MM.1S (cell line): ENCODE results near the gene BTBD9.

Experiments used
- DNase-seq: peaks from one replicate; pipeline ENCODE4 v3.0.0-alpha.2; 2015
- H2AFZ ChIP-seq: fragments of 300-600 bp; sonication (generic); 2 replicates; pipeline ENCODE4 v1.6.0; 2016; ENCODE audit warnings: antibody characterized with exemption, low read length
- H3F3A ChIP-seq: fragments of 300-600 bp; sonication (generic); 2 replicates; pipeline ENCODE4 v1.6.1; 2016; ENCODE audit warnings: mild to moderate bottlenecking, antibody characterized with exemption, low read length, moderate library complexity, mixed read lengths; ENCODE audit not compliant: insufficient read depth
- H3K27ac ChIP-seq: fragments of 300-600 bp; sonication (generic); 2 replicates; pipeline ENCODE4 v1.5.1; 2016; ENCODE audit warnings: mild to moderate bottlenecking, low read length
- H3K27me3 ChIP-seq: fragments of 300-600 bp; sonication (generic); replicated peaks from 2 replicates; pipeline ENCODE4 v1.6.0; 2016; ENCODE audit warnings: low read length; ENCODE audit not compliant: insufficient read depth
- H3K36me3 ChIP-seq: fragments of 300-600 bp; sonication (generic); replicated peaks from 2 replicates; pipeline ENCODE4 v1.6.1; 2016; ENCODE audit warnings: mild to moderate bottlenecking, low read length, mixed read lengths; ENCODE audit not compliant: insufficient read depth
- H3K4me1 ChIP-seq: fragments of 300-600 bp; sonication (generic); 2 replicates; pipeline ENCODE4 v1.6.1; 2016; ENCODE audit warnings: low read length, mixed read lengths
- H3K4me2 ChIP-seq: fragments of 300-600 bp; sonication (generic); 2 replicates; pipeline ENCODE4 v1.6.0; 2016; ENCODE audit warnings: low read depth, low read length
- H3K4me3 ChIP-seq: fragments of 300-600 bp; sonication (generic); 2 replicates; pipeline ENCODE4 v1.5.1; 2016; ENCODE audit warnings: low read length, mixed read lengths
- H3K79me2 ChIP-seq: fragments of 300-600 bp; sonication (generic); 2 replicates; pipeline ENCODE4 v1.6.1; 2016; ENCODE audit warnings: mixed run types, low read length, mixed read lengths
- H3K9ac ChIP-seq: fragments of 300-600 bp; sonication (generic); 2 replicates; pipeline ENCODE4 v1.6.1; 2016; ENCODE audit warnings: low read length, mixed read lengths
- H3K9me2 ChIP-seq: fragments of 300-600 bp; sonication (generic); replicated peaks from 2 replicates; pipeline ENCODE4 v1.6.1; 2016; ENCODE audit warnings: mild to moderate bottlenecking, low read length, mixed read lengths; ENCODE audit not compliant: insufficient read depth
- H3K9me3 ChIP-seq: fragments of 300-600 bp; sonication (generic); replicated peaks from 2 replicates; pipeline ENCODE4 v1.6.1; 2016; ENCODE audit warnings: mild to moderate bottlenecking, low read length, mixed read lengths; ENCODE audit not compliant: insufficient read depth
- H4K20me1 ChIP-seq: fragments of 300-600 bp; sonication (generic); 2 replicates; pipeline ENCODE4 v1.6.1; 2016; ENCODE audit warnings: mild to moderate bottlenecking, low read length, moderate library complexity, mixed read lengths; ENCODE audit not compliant: insufficient read depth
- CTCF ChIP-seq: fragments of 300-600 bp; sonication (generic); IDR thresholded peaks from 2 replicates; pipeline ENCODE4 v1.5.1; 2016; ENCODE audit warnings: antibody characterized with exemption, low read length, mixed read lengths
- EZH2 ChIP-seq: fragments of 300-600 bp; sonication (generic); optimal IDR thresholded peaks from 2 replicates; pipeline ENCODE3; 2017; ENCODE audit warnings: low read depth, mild to moderate bottlenecking, antibody characterized with exemption, low read length, mixed read lengths
- EZH2phosphoT487 ChIP-seq: fragments of 300-600 bp; sonication (generic); IDR thresholded peaks from 2 replicates; pipeline ENCODE4 v1.6.1; 2018; ENCODE audit warnings: antibody characterized with exemption, low read length

Gene BTBD9

DNA sequence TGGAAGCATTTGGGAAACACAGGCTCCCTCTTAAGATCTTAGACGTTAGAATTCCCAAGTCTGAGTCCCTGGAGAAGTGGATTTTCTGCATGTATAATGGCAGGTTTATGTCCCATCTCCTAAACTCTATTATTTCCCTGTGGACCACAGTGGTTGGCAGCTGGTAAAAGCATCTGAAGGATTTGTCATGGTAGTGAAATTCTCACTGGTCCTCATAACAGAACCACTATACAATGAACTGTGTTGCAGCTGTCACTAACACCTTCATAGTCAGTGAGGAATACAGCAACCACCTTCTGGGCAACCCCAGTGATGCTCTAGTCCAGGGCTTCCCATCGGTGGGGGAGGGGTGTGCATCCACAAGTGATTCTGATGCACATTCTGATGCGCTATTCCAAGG is 423.3 kb downstream of the BTBD9 start:
- Histone ChIP-seq H3K4me3 (no peak overlapping the region), H3K4me1 (no peaks in the 10 kb centered on the region), H3K4me2 (no peak overlapping the region), H2AFZ (no peak overlapping the region), H3F3A (no peaks in the 10 kb centered on the region), H3K36me3 (no peaks in the 10 kb centered on the region), H3K9me3 (no peaks in the 10 kb centered on the region), H3K9me2 (no peaks in the 10 kb centered on the region), H3K9ac (no peak overlapping the region), H4K20me1 (no peaks in the 10 kb centered on the region), H3K27ac (no peak overlapping the region), H3K27me3 (no peaks in the 10 kb centered on the region), H3K79me2 (no peaks in the 10 kb centered on the region)
- no peak for TF ChIP-seq CTCF
- no peak for TF ChIP-seq EZH2
- no peak for TF ChIP-seq EZH2phosphoT487
- no peak for DNase-seq

GRCh38 chr6:38215651-38216311 is 423.9 kb downstream of the BTBD9 start:
- Histone ChIP-seq H3K79me2 (no peaks in the 10 kb centered on the region), H3K4me3 (no peak overlapping the region), H3K9me2 (no peaks in the 10 kb centered on the region), H3K9ac (no peak overlapping the region), H3K4me1 (no peaks in the 10 kb centered on the region), H3K27me3 (no peaks in the 10 kb centered on the region), H3F3A (no peaks in the 10 kb centered on the region), H3K27ac (no peak overlapping the region), H3K4me2 (no peak overlapping the region), H3K36me3 (no peaks in the 10 kb centered on the region), H3K9me3 (no peaks in the 10 kb centered on the region), H4K20me1 (no peaks in the 10 kb centered on the region), H2AFZ (no peak overlapping the region)
- TF ChIP-seq CTCF (no peak), EZH2 (no peak), EZH2phosphoT487 (no peak)
- no peak for DNase-seq

- no peak overlapping the region for H3K4me2 ChIP-seq
- no peaks in the 10 kb centered on the region for H3F3A ChIP-seq
- no peak overlapping the region for H3K9ac ChIP-seq
- no peaks in the 10 kb centered on the region for H4K20me1 ChIP-seq
- no peak overlapping the region for H2AFZ ChIP-seq
- no peaks in the 10 kb centered on the region for H3K79me2 ChIP-seq
- H3K9me3 ChIP-seq, result no peaks in the 10 kb centered on the region
- H3K27me3 ChIP-seq, result no peaks in the 10 kb centered on the region
- no peaks in the 10 kb centered on the region for H3K36me3 ChIP-seq
- TF ChIP-seq EZH2, result no peak
- no peak for TF ChIP-seq EZH2phosphoT487
- no peak for TF ChIP-seq CTCF
- H3K4me1 ChIP-seq, result no peaks in the 10 kb centered on the region
- H3K9me2 ChIP-seq, result no peaks in the 10 kb centered on the region
- H3K4me3 ChIP-seq, result no peak overlapping the region
- no peak overlapping the region for H3K27ac ChIP-seq
- no peak for DNase-seq
Measured at GRCh38 chr6:38215225-38215624, 424.5 kb downstream of the BTBD9 start.
